Muscle layer of duodenum (tissue), 2 donors: ENCODE results near the gene ADAM22.

Experiments used
- H3K27ac ChIP-seq: one replicate; pipeline ENCODE4 v1.7.0; 2013; ENCODE audit warnings: mild to moderate bottlenecking, low read length
- H3K27me3 ChIP-seq: one replicate; pipeline ENCODE4 v1.7.0; 2013; ENCODE audit warnings: low read depth, mild to moderate bottlenecking, control low read depth, low read length
- H3K36me3 ChIP-seq, 2 donors: one replicate each; pipeline ENCODE4 v1.7.0; 2013; ENCODE audit warnings: low read length in 2 of 2, control low read depth in 1 of 2, mild to moderate bottlenecking in 1 of 2; ENCODE audit not compliant: insufficient read depth in 2 of 2, control insufficient read depth in 1 of 2
- H3K4me1 ChIP-seq, 2 donors: one replicate each; pipeline ENCODE4 v1.7.0; 2013; ENCODE audit warnings: low read length in 2 of 2, mild to moderate bottlenecking in 2 of 2, control low read depth in 1 of 2, moderate library complexity in 1 of 2; ENCODE audit not compliant: insufficient read depth in 2 of 2, control insufficient read depth in 1 of 2
- H3K4me3 ChIP-seq, 2 donors: one replicate each; pipeline ENCODE4 v1.7.0; 2013; ENCODE audit warnings: low read length in 2 of 2, low read depth in 1 of 2, mild to moderate bottlenecking in 1 of 2
- H3K9me3 ChIP-seq, 2 donors: one replicate each; pipeline ENCODE4 v1.7.0; 2013; ENCODE audit warnings: low read length in 2 of 2, control low read depth in 1 of 2, mild to moderate bottlenecking in 1 of 2; ENCODE audit not compliant: control insufficient read depth in 1 of 2
- donor health status: healthy.

The ADAM22 gene

DNA sequence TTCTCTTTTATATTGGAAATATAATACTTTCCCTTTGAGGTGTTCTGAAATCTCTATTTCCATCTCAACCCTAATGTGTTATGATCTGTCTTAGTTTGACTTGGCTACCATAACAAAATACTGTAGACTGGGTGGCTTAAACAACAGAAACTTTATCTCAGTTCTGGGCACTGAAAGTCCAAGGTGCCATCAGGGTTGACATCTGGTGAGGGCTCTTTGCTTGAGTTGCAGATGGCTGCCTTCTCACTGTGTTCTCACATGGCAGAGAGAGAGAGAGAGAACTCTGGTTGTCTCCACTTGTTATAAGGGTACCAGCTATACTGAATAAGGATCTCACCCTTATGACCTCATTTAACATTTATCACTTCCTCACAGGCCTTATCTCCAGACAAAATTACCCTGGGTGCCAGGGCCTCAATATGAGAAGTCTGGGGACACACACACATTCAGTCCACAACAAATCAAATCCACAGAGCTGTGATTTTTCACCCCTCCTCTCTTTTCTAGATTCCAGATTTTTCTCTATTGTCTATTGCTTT, 181.3 kb downstream of the ADAM22 start:
- H3K27me3 ChIP-seq = no peaks in the 10 kb centered on the region
- H3K36me3 ChIP-seq = no peaks in the 10 kb centered on the region
- no peak overlapping the region for H3K27ac ChIP-seq
- no peaks in the 10 kb centered on the region for H3K9me3 ChIP-seq
- peaks cover 0 to 8% of the 10 kb centered on the region in 2 donors for H3K4me1 ChIP-seq
- no peak overlapping the region for H3K4me3 ChIP-seq

DNA sequence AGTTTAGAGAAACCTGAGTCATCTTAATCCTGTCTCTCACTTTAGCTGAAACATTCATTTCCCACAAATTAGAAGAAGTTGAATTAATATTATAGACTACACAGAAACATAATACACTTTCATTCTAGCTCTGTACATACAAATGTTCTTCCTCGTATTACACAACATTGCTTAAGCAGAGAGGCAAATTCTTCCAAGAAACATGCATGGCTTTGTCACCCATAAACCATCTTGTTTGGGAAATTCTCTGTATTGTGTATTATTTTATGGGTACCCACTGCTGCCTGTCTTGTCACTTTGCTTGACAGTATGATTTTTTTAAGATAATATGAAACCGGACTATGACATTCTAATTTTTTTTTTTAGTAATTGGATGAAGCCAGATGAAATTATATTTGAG, 181.8 kb downstream of the ADAM22 start:
- no peaks in the 10 kb centered on the region for H3K27me3 ChIP-seq
- no peak overlapping the region for H3K27ac ChIP-seq
- no peak overlapping the region for H3K4me3 ChIP-seq
- no peaks in the 10 kb centered on the region for H3K36me3 ChIP-seq
- no peaks in the 10 kb centered on the region for H3K9me3 ChIP-seq
- H3K4me1 ChIP-seq = peaks cover 0 to 8% of the 10 kb centered on the region in 2 donors

DNA sequence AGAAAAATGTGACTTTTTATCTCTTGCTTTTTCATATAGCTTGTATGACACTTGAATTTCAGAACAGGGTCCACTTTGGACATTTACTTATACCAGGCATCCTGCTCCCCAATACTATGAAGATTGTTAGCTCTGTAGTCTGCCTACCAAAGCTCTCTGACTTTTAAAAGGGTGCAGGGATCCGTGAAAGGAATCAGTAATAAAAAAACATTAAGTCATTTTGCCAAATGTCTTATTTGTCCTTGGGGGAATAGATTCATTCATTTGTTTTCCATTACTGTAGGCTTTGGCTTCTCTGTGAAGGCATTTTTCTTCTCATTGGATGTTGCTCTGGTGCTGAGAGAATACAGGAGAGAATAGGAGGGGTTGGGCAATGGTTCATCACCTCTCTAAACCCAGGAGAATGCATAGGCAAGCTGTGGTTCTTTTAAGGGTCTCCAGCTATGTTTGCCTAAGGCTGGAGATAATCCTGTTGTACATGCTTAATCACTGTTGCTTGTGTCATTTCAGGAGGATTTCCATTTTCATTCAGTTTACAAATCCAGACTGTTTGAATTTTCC, 182.3 kb downstream of the ADAM22 start:
- H3K4me1 ChIP-seq = peaks cover 0 to 8% of the 10 kb centered on the region in 2 donors
- no peaks in the 10 kb centered on the region for H3K36me3 ChIP-seq
- H3K4me3 ChIP-seq = no peak overlapping the region
- H3K9me3 ChIP-seq = no peaks in the 10 kb centered on the region
- H3K27ac ChIP-seq = no peak overlapping the region
- H3K27me3 ChIP-seq = no peaks in the 10 kb centered on the region

DNA sequence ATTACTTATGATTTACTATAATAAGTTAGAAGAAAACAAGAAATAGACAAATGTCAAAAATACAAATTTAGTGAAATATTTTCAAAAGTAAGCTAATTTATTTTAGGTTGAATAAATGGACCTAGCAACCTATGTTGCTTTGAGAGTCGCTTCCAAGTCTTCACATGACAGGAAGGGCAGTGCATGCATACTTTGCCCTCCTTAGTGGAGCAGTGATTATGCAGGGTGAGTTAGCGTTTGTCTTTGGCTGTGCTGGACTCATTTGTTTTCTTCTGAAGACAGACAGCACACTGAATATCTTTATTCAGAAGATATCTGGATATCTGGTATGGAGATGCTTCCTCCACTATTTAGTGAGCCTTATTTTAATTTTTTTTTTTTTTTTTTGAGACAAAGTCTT, 183.3 kb downstream of the ADAM22 start:
- H3K27ac ChIP-seq = no peak overlapping the region
- H3K36me3 ChIP-seq = no peaks in the 10 kb centered on the region
- H3K4me3 ChIP-seq = no peak overlapping the region
- H3K4me1 ChIP-seq = peaks cover 0 to under 1% of the 10 kb centered on the region in 2 donors
- no peaks in the 10 kb centered on the region for H3K27me3 ChIP-seq
- H3K9me3 ChIP-seq = no peaks in the 10 kb centered on the region

DNA sequence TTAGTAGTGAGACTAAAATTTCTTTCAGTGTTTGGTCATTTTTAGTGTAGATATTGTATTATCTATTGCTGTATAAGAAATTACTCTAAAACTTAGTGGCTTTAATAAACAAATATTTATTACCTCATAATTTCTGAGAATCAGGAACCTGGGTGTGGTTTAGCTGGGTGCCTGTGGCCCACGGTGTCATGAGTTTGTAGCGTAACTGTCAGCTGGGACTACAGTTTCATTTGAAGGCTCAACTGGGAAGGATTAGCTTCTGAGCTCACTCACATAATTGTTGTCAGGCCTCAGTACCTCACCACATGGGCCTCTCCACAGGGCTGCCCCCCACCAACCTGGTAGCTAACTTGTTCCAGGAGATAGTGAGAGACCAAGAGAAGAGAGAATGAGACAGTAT, 187.3 kb downstream of the ADAM22 start:
- no peaks in the 10 kb centered on the region for H3K9me3 ChIP-seq

DNA sequence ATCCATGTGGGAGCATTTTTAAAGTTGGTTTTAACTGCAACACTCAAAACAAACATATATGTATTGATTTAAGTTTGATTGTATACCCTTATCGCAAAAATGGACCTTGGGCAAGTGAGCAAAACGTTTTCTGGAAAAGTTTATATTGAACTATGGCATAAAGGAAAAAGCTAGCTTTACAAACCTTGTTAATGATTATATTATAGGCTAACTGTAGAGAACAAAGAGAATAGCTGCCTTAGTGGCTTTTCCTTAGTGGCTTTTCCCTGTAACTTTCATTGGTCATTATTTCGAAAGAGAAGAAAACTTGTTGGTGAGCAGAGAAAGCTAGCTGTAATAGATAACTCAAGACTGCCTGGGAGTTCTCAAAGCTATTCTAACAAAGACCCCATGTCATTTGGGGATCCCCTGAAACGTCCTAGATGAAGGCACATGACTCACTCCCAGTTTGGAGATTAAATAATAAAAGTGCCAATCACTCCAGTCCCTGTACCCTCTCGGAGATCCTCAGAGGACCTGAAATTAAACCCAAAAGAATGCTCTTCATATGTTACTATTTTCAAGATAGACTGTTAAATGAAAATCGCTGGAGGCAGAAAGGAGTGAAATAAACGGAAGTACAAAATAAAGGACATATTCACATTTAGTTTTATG, 193.7 kb downstream of the ADAM22 start:
- Histone ChIP-seq H3K4me3 (no peak overlapping the region), H3K27ac (no peak overlapping the region), H3K27me3 (no peaks in the 10 kb centered on the region), H3K36me3 (no peaks in the 10 kb centered on the region), H3K9me3 (no peaks in the 10 kb centered on the region), H3K4me1 (no peaks in the 10 kb centered on the region)

More for the DNA sequence above, 187.3 kb downstream of the ADAM22 start:
- H3K27ac ChIP-seq = no peak overlapping the region
- no peaks in the 10 kb centered on the region for H3K36me3 ChIP-seq
- H3K4me1 ChIP-seq = no peaks in the 10 kb centered on the region
- no peaks in the 10 kb centered on the region for H3K27me3 ChIP-seq
- no peak overlapping the region for H3K4me3 ChIP-seq

DNA sequence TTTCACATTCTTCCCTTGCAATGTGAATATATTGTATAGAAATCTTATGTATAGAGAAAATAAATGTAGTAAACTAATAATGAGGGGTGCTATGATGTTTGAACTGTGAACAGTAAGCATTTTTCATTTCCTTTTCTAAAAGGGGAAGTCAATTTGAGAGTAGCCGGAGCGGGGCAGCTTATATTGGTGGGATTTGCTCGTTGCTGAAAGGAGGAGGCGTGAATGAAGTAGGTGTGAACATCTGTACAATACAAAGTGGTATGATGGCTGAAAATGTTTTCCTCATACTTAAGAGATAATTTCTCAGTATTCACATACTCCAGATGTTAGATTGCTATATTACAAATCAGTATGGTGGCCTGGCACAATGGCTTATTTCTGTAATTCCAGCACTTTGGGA, 198.7 kb downstream of the ADAM22 start:
- Histone ChIP-seq H3K4me1 (no peaks in the 10 kb centered on the region), H3K36me3 (no peaks in the 10 kb centered on the region), H3K4me3 (no peak overlapping the region), H3K27me3 (no peaks in the 10 kb centered on the region), H3K9me3 (no peaks in the 10 kb centered on the region), H3K27ac (no peak overlapping the region)

DNA sequence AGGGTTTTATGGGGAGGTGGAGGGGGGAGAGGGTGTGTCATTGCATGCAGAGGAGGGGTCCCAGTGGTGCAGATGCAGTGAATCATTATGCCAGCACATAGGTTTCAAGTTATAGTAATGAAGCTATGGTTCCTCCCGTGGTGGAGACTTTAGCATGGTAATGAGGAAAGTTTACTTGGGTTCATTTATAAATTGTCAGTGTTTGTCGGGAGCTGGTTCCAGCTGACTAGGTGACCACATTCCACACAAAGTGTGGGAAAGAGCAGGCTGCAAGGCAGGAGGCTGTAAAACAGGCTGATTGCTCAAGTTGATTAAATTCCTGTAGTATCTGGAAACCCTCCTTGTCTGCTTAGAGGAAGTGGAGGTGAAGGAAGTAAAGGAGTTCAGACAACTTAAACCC, 206.9 kb downstream of the ADAM22 start:
- H3K27ac ChIP-seq = no peak overlapping the region
- H3K36me3 ChIP-seq = no peaks in the 10 kb centered on the region
- H3K27me3 ChIP-seq = no peaks in the 10 kb centered on the region
- no peaks in the 10 kb centered on the region for H3K9me3 ChIP-seq
- H3K4me3 ChIP-seq = no peak overlapping the region
- H3K4me1 ChIP-seq = no peaks in the 10 kb centered on the region

DNA sequence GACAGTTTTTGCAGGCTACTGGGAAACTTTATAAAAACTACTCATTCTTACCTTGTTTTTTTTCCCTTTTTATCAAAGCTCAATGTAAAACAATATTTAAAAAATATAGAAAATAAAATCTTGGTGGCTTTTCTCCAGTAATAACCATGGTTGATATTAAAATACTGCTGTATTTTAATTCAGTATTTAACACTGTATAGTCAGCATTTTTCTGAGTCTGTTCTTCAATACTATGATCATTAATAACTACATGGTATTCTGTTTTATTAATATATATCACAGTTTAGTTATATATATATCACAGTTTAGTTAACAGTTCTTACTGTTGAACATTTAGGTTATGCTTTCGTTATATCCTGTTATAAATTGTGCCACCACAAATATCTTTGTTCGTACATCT, 207.4 kb downstream of the ADAM22 start:
- Histone ChIP-seq H3K9me3 (no peaks in the 10 kb centered on the region), H3K4me3 (no peak overlapping the region), H3K4me1 (no peaks in the 10 kb centered on the region), H3K27me3 (no peaks in the 10 kb centered on the region), H3K27ac (no peak overlapping the region), H3K36me3 (no peaks in the 10 kb centered on the region)

DNA sequence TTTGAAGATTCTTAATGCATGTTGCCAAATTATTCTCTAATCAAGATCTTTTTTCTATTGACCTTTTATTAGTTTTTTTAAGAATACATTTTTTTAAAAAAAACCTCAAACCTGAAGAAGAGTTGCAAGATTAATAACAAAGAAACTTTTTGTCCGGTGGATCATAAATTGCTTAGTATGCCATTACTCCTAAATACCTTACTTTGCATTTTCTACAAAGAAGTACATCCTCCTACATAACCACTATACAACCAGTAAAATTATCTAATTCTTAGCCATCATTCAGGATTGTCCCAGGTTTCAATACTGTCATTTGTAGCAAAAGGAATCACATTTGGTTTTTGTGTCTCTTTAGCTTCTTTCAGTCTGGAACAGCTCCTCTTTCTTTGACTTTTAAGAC, 207.9 kb downstream of the ADAM22 start:
- no peaks in the 10 kb centered on the region for H3K27me3 ChIP-seq
- H3K9me3 ChIP-seq = no peaks in the 10 kb centered on the region
- H3K27ac ChIP-seq = no peak overlapping the region
- H3K4me3 ChIP-seq = no peak overlapping the region
- no peaks in the 10 kb centered on the region for H3K4me1 ChIP-seq
- no peaks in the 10 kb centered on the region for H3K36me3 ChIP-seq

DNA sequence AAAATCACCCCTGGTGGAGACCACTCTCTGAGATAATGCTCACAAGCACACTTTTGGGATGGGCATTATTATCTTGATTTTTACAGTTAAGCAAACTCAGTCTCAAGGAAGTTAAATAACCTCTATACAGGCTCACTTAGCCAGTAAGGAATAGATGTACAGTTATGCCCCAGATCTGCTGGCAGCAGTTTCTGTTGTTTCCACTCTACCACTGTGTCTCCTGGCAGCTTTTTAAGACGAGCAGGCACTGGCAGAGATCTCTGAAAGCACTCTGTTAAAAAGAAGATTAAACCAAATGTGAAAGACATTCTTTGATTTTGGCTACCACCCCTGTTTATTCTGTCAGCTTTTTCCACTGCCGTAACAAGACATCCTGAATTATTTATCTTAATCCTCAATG, 212.6 kb downstream of the ADAM22 start:
- Histone ChIP-seq H3K4me1 (no peaks in the 10 kb centered on the region), H3K36me3 (no peaks in the 10 kb centered on the region), H3K27me3 (no peaks in the 10 kb centered on the region), H3K9me3 (no peaks in the 10 kb centered on the region), H3K27ac (no peak overlapping the region), H3K4me3 (no peak overlapping the region)

DNA sequence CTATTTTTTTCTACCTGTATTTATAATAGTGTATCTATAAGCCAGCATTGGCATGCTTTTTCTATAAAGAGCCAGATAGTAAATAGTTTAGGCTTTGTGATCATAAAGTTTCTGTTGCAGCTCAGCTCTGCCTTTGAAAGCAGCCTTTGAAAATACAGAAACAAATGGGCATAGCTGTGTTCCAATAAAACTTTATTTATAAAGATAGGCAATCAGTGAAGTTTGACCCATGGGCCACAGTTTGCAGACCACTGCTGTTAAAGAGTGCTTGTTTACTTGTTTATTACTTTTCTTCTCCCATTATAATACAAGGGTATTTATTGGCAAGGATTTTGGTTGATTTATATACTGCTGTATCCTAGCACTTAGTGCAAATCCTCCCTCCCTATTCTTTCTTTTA, 213.3 kb downstream of the ADAM22 start:
- Histone ChIP-seq H3K4me1 (no peaks in the 10 kb centered on the region), H3K36me3 (no peaks in the 10 kb centered on the region), H3K9me3 (no peaks in the 10 kb centered on the region), H3K27ac (no peak overlapping the region), H3K27me3 (no peaks in the 10 kb centered on the region), H3K4me3 (no peak overlapping the region)
